ENCODE measurements around the gene KIF1A.

Gene KIF1A

GRCh38 chr2:240814280-240814679 is 5.7 kb downstream of the KIF1A start:
- TF ChIP-seq, protein P1, sequence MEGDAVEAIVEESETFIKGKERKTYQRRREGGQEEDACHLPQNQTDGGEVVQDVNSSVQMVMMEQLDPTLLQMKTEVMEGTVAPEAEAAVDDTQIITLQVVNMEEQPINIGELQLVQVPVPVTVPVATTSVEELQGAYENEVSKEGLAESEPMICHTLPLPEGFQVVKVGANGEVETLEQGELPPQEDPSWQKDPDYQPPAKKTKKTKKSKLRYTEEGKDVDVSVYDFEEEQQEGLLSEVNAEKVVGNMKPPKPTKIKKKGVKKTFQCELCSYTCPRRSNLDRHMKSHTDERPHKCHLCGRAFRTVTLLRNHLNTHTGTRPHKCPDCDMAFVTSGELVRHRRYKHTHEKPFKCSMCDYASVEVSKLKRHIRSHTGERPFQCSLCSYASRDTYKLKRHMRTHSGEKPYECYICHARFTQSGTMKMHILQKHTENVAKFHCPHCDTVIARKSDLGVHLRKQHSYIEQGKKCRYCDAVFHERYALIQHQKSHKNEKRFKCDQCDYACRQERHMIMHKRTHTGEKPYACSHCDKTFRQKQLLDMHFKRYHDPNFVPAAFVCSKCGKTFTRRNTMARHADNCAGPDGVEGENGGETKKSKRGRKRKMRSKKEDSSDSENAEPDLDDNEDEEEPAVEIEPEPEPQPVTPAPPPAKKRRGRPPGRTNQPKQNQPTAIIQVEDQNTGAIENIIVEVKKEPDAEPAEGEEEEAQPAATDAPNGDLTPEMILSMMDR (conservative IDR thresholded peaks at IDR 0.05; ENCODE audit: low read depth), result no peak
- no peak for DNase-seq (ENCODE audit: low spot score)
- no peak overlapping the region for H3K27ac ChIP-seq
- POLR2A ChIA-PET (ENCODE audit: low non-redundant PET), result no interaction called here
- CTCF ChIA-PET, result interaction anchor here (0.6 to 1.3 kb wide), 2 partner anchors 26 to 100 kb away, joined by 3 to 6 read pairs; no protein-coding TSS in a partner anchor

GRCh38 chr2:240813231-240813921 is 6.6 kb downstream of the KIF1A start:
- POLR2A ChIA-PET (ENCODE audit: low non-redundant PET), result no interaction called here
- DNase-seq (ENCODE audit: low spot score), result no peak

DNA sequence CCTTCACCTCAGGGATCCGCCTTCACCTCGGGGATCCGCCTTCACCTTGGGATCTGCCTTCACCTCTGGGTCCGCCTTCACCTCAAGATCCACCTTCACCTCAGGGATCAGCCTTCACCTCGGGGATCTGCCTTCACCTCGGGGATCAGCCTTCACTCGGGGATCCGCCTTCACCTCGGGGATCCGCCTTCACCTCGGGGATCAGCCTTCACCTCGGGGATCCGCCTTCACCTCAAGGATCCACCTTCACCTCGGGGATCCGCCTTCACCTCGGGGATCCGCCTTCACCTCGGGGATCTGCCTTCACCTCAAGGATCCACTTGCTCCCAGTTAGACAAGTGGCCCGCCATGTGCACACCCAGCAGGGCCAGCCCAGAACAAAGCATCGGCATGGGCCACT is 7.3 kb downstream of the KIF1A start:
- POLR2A ChIA-PET (ENCODE audit: low non-redundant PET), result no interaction called here
- H3K27ac ChIP-seq, result no peak overlapping the region
- DNase-seq (ENCODE audit: low spot score), result no peak
- CTCF ChIA-PET, result no interaction called here
- TF ChIP-seq, protein P1 (conservative IDR thresholded peaks at IDR 0.05; ENCODE audit: low read depth), result no peak

More at GRCh38 chr2:240813231-240813921, 6.6 kb downstream of the KIF1A start:
- H3K27ac ChIP-seq, result no peak overlapping the region
- TF ChIP-seq, protein P1 (conservative IDR thresholded peaks at IDR 0.05; ENCODE audit: low read depth), result no peak
- CTCF ChIA-PET, result no interaction called here

- DNase-seq (ENCODE audit: low spot score), result no peak
- no peak overlapping the region for H3K27ac ChIP-seq
- TF ChIP-seq, protein P1 (conservative IDR thresholded peaks at IDR 0.05; ENCODE audit: low read depth), result no peak
- ChIA-PET CTCF (no interaction called here), POLR2A (ENCODE audit: low non-redundant PET) (no interaction called here)
Measured at GRCh38 chr2:240812301-240812680, 7.7 kb downstream of the KIF1A start.

GRCh38 chr2:240811346-240812300 is 8.4 kb downstream of the KIF1A start:
- no peak for DNase-seq (ENCODE audit: low spot score)
- TF ChIP-seq, protein P1 (conservative IDR thresholded peaks at IDR 0.05; ENCODE audit: low read depth), result no peak
- CTCF ChIA-PET, result interaction anchor here (0.7 kb wide), 2 partner anchors 10 to 318 kb away, joined by 3 to 5 read pairs; no protein-coding TSS in a partner anchor
- POLR2A ChIA-PET (ENCODE audit: low non-redundant PET), result no interaction called here
- no peak overlapping the region for H3K27ac ChIP-seq

GRCh38 chr2:240810621-240811020 is 9.4 kb downstream of the KIF1A start:
- CTCF ChIA-PET, result interaction anchor here (0.7 kb wide), 2 partner anchors 11 to 319 kb away, joined by 3 to 5 read pairs; no protein-coding TSS in a partner anchor

More at GRCh38 chr2:240810621-240811020, 9.4 kb downstream of the KIF1A start:
- no peak overlapping the region for H3K27ac ChIP-seq
- TF ChIP-seq, protein P1 (conservative IDR thresholded peaks at IDR 0.05; ENCODE audit: low read depth), result no peak
- POLR2A ChIA-PET (ENCODE audit: low non-redundant PET), result no interaction called here
- DNase-seq (ENCODE audit: low spot score), result no peak
